Frontal cortex (tissue), 4 donors: ENCODE measurements around the gene PCDH8. TPM values are rescaled to one million over a fixed set of nuclear protein-coding genes. Genes with fewer than 3 reads are reported as not detected.
"Not testable (repeated sequence)": the region's sequence is repeated elsewhere in the genome, so short reads cannot be mapped to it uniquely, and the experiment has no call there.

Experiments
- DNase-seq, 2 donors: peaks; one replicate each; pipeline ENCODE4 v3.0.0; 2012; ENCODE audit warnings: low spot score in 2 of 2
- FAIRE-seq: peaks from 2 replicates; lab custom pipeline; 2012; peaks lifted over from hg19 to GRCh38; lab: Jason Lieb, UNC
- total RNA-seq: library from RNA; depleted of rRNA; stranded (reverse); fragments of >200 nt; gene quantifications from one replicate; pipeline ENCODE4 v1.2.3, GENCODE V29; 2014
- donor health status: control.
- donor health status: control.
- donor health status: control.

Gene PCDH8
- total RNA-seq, 1 donor from 2014 or later = 72.2 TPM

GRCh38 chr13:52833296-52833875, 15.1 kb downstream of the PCDH8 start:
- DNase-seq = no peak

GRCh38 chr13:52832313-52832712, 16.1 kb downstream of the PCDH8 start:
- DNase-seq = no peak
- FAIRE-seq = no peak

More at GRCh38 chr13:52833296-52833875, 15.1 kb downstream of the PCDH8 start:
- FAIRE-seq = no peak

- FAIRE-seq (no peak), DNase-seq (no peak)
Measured at GRCh38 chr13:52830946-52831345, 17.5 kb downstream of the PCDH8 start.

GRCh38 chr13:52827839-52828238, 20.6 kb downstream of the PCDH8 start:
- DNase-seq (no peak), FAIRE-seq (no peak)

- FAIRE-seq, DNase-seq: not testable (repeated sequence)
Measured at GRCh38 chr13:52817886-52818285, 30.6 kb downstream of the PCDH8 start.

GRCh38 chr13:52815330-52815729, 33.1 kb downstream of the PCDH8 start:
- FAIRE-seq = no peak
- DNase-seq = no peak

GRCh38 chr13:52812941-52813340, 35.5 kb downstream of the PCDH8 start:
- DNase-seq = no peak
- FAIRE-seq = no peak

GRCh38 chr13:52811841-52812240, 36.6 kb downstream of the PCDH8 start:
- no peak for FAIRE-seq
- no peak for DNase-seq

- no peak for DNase-seq
- no peak for FAIRE-seq
Measured at GRCh38 chr13:52810526-52810925, 37.9 kb downstream of the PCDH8 start.

GRCh38 chr13:52810011-52810410, 38.4 kb downstream of the PCDH8 start:
- FAIRE-seq = no peak

GRCh38 chr13:52809310-52809769, 39.1 kb downstream of the PCDH8 start:
- FAIRE-seq (no peak), DNase-seq (peak; percentile 59 to 65)

More at GRCh38 chr13:52810011-52810410, 38.4 kb downstream of the PCDH8 start:
- no peak for DNase-seq

GRCh38 chr13:52808842-52809219, 39.6 kb downstream of the PCDH8 start:
- DNase-seq (no peak), FAIRE-seq (no peak)

- DNase-seq (no peak), FAIRE-seq (no peak)
Measured at GRCh38 chr13:52806029-52806428, 42.4 kb downstream of the PCDH8 start.

- DNase-seq (no peak), FAIRE-seq (no peak)
Measured at GRCh38 chr13:52804202-52804641, 44.2 kb downstream of the PCDH8 start.

- FAIRE-seq (no peak), DNase-seq (no peak)
Measured at GRCh38 chr13:52800856-52801255, 47.6 kb downstream of the PCDH8 start.

- no peak for DNase-seq
- FAIRE-seq = no peak
Measured at GRCh38 chr13:52798770-52799430, 49.5 kb downstream of the PCDH8 start.

GRCh38 chr13:52797176-52797575, 51.3 kb downstream of the PCDH8 start:
- DNase-seq (no peak), FAIRE-seq (no peak)

GRCh38 chr13:52794589-52794988, 53.9 kb downstream of the PCDH8 start:
- FAIRE-seq = no peak

GRCh38 chr13:52793515-52794061, 54.9 kb downstream of the PCDH8 start:
- DNase-seq (no peak), FAIRE-seq (no peak)

More at GRCh38 chr13:52794589-52794988, 53.9 kb downstream of the PCDH8 start:
- no peak for DNase-seq
